ENCODE data around the gene VSTM4.

- TF ChIP-seq CTCF (conservative IDR thresholded peaks at IDR 0.05; ENCODE audit: low read depth in 2 of 2) (peak; percentile 44 to 66; a peak in 3 of 4 replicates), POLR2AphosphoS5 (IDR thresholded peaks at IDR 0.05; ENCODE audit: low read depth) (no peak)
These were observed 46.2 kb upstream of the VSTM4 start for GRCh38 chr10:49161411-49161997.

All from GM23338 (cell line).